Retinal pigment epithelial cell (primary cell): ENCODE results near the gene SLC44A1.

Experiments used
- DNase-seq: peaks from one replicate; pipeline ENCODE4 v3.0.0-alpha.2; 2010; ENCODE audit warnings: low read depth
- H3K4me3 ChIP-seq: 2 replicates; pipeline ENCODE4 v1.5.1; 2011; ENCODE audit warnings: mild to moderate bottlenecking, low read length, control low read depth, moderate library complexity
- CTCF ChIP-seq: conservative IDR thresholded peaks from 2 replicates; pipeline ENCODE4 v1.5.1; 2011; ENCODE audit warnings: low read depth, low read length, control low read depth, inconsistent platforms

SLC44A1 gene

GRCh38 chr9:105341434-105342146, 97.1 kb downstream of the SLC44A1 start:
- no peak for DNase-seq
- H3K4me3 ChIP-seq = no peak overlapping the region
- no peak for TF ChIP-seq CTCF

GRCh38 chr9:105342147-105342505, 97.7 kb downstream of the SLC44A1 start:
- no peak for DNase-seq
- no peak overlapping the region for H3K4me3 ChIP-seq
- TF ChIP-seq CTCF = no peak

GRCh38 chr9:105344283-105344682, 99.8 kb downstream of the SLC44A1 start:
- DNase-seq = no peak
- no peak overlapping the region for H3K4me3 ChIP-seq
- TF ChIP-seq CTCF = no peak

- no peak for TF ChIP-seq CTCF
- no peak for DNase-seq
- no peak overlapping the region for H3K4me3 ChIP-seq
Observed at GRCh38 chr9:105345626-105346025, 101.2 kb downstream of the SLC44A1 start.

GRCh38 chr9:105346273-105346672, 101.8 kb downstream of the SLC44A1 start:
- no peak overlapping the region for H3K4me3 ChIP-seq
- DNase-seq = no peak
- TF ChIP-seq CTCF = no peak

- no peak for DNase-seq
- no peak for TF ChIP-seq CTCF
Observed at GRCh38 chr9:105354448-105354847, 110.0 kb downstream of the SLC44A1 start.

GRCh38 chr9:105355781-105356180, 111.3 kb downstream of the SLC44A1 start:
- no peak for DNase-seq
- TF ChIP-seq CTCF = no peak
- no peak overlapping the region for H3K4me3 ChIP-seq

More at GRCh38 chr9:105354448-105354847, 110.0 kb downstream of the SLC44A1 start:
- H3K4me3 ChIP-seq = no peak overlapping the region
